HG02678 (cell line): ENCODE results near the gene ABCD1.
"Not testable (repeated sequence)": the region's sequence is repeated elsewhere in the genome, so short reads cannot be mapped to it uniquely, and the experiment has no call there.

Experiments
- ATAC-seq: cut with Tn5 transposase; IDR thresholded peaks from one replicate; pipeline ENCODE4 v1.9.1; 2021; ENCODE audit warnings: mild to moderate bottlenecking, moderate library complexity; ENCODE audit not compliant: unreplicated experiment

ABCD1 gene

GRCh38 chrX:153693216-153694086, 31.2 kb upstream of the ABCD1 start:
- ATAC-seq: no peak

- not testable (repeated sequence) for ATAC-seq
Measured at GRCh38 chrX:153694256-153694655, 30.4 kb upstream of the ABCD1 start.

- no peak for ATAC-seq
Measured at GRCh38 chrX:153694687-153695270, 29.9 kb upstream of the ABCD1 start.

- ATAC-seq: no peak
Measured at GRCh38 chrX:153696100-153696499, 28.6 kb upstream of the ABCD1 start.

GRCh38 chrX:153696538-153696937, 28.1 kb upstream of the ABCD1 start:
- ATAC-seq: not testable (repeated sequence)

- ATAC-seq: not testable (repeated sequence)
Measured at GRCh38 chrX:153696986-153697722, 27.5 kb upstream of the ABCD1 start.

- ATAC-seq: no peak
Measured at GRCh38 chrX:153697924-153698865, 26.5 kb upstream of the ABCD1 start.

GRCh38 chrX:153699210-153699783, 25.4 kb upstream of the ABCD1 start:
- ATAC-seq: not testable (repeated sequence)

GRCh38 chrX:153699784-153700371, 24.8 kb upstream of the ABCD1 start:
- not testable (repeated sequence) for ATAC-seq

- ATAC-seq: no peak
Measured at GRCh38 chrX:153700376-153700945, 24.2 kb upstream of the ABCD1 start.

GRCh38 chrX:153700967-153701366, 23.7 kb upstream of the ABCD1 start:
- ATAC-seq: no peak

GRCh38 chrX:153701706-153702105, 22.9 kb upstream of the ABCD1 start:
- ATAC-seq: no peak

GRCh38 chrX:153702336-153703035, 22.2 kb upstream of the ABCD1 start:
- ATAC-seq: no peak

GRCh38 chrX:153703036-153703370, 21.7 kb upstream of the ABCD1 start:
- ATAC-seq: no peak

- ATAC-seq: no peak
Measured at GRCh38 chrX:153704021-153704526, 20.6 kb upstream of the ABCD1 start.

GRCh38 chrX:153704631-153705402, 19.8 kb upstream of the ABCD1 start:
- not testable (repeated sequence) for ATAC-seq

- ATAC-seq: not testable (repeated sequence)
Measured at GRCh38 chrX:153705403-153706060, 19.1 kb upstream of the ABCD1 start.
